C4-2B (cell line): ENCODE results near the gene PGLYRP4.

Source experiments
- ZFX ChIP-seq: fragments of 450-650 bp; IDR thresholded peaks from 2 replicates; pipeline ENCODE4 v1.6.1; 2017
- TF ChIP-seq, protein P1 (sequence below): fragments of 450-650 bp; conservative IDR thresholded peaks from 2 replicates; pipeline ENCODE4 v1.5.1; 2017; ENCODE audit warnings: mild to moderate bottlenecking

DNA sequence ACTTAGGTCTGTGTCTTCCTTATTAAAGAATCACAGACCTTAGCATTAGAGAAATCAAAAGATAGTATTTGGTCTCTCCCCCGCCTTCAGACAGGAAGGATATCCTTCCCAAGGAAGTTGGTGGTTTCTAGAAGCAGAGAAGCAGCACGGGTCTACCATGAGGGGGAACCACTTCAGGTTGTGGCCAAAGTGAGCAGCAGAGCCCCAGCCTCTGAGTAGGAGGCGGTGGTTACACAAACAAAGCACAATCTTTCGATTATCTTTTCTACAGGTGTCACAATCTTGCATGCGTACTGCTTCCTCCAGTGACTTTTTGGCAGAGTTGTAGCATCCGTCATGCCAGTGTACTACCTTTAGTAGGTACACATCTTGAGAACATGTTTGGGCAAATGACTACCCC lies 8.8 kb downstream of the PGLYRP4 start:
- TF ChIP-seq, protein P1, sequence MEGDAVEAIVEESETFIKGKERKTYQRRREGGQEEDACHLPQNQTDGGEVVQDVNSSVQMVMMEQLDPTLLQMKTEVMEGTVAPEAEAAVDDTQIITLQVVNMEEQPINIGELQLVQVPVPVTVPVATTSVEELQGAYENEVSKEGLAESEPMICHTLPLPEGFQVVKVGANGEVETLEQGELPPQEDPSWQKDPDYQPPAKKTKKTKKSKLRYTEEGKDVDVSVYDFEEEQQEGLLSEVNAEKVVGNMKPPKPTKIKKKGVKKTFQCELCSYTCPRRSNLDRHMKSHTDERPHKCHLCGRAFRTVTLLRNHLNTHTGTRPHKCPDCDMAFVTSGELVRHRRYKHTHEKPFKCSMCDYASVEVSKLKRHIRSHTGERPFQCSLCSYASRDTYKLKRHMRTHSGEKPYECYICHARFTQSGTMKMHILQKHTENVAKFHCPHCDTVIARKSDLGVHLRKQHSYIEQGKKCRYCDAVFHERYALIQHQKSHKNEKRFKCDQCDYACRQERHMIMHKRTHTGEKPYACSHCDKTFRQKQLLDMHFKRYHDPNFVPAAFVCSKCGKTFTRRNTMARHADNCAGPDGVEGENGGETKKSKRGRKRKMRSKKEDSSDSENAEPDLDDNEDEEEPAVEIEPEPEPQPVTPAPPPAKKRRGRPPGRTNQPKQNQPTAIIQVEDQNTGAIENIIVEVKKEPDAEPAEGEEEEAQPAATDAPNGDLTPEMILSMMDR = no peak
- TF ChIP-seq ZFX = no peak
